ENCODE data around the gene JAG2. TPM values are rescaled to one million over a fixed set of nuclear protein-coding genes. Genes with fewer than 3 reads are reported as not detected.

JAG2 gene
- total RNA-seq, 1 donor from 2014 or later: 26.1 TPM

DNA sequence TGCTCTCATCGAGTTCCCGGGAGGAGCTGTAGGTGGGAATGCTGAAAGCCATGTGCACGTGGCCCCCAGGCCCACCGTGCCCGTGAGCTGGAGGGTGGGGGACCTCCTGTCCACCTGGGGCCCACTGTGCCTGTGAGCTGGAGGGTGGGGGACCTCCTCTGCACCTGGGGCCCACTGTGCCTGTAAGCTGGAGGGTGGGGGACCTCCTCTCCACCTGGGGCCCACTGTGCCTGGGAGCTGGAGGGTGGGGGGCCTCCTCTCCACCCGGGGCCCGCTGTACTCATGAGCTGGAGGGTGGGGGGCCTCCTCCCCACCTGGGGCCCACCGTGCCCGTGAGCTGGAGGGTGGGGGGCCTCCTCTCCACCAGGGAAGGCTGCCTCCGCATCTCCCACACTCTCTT, 26.5 kb upstream of the JAG2 start:
- Histone ChIP-seq H3K36me3 (no peaks in the 10 kb centered on the region), H3K4me3 (no peak overlapping the region), H3K27ac (replicated peaks) (peak overlapping the region; percentile 95), H3K9me3 (replicated peaks) (no peaks in the 10 kb centered on the region), H3K27me3 (ENCODE audit: low read depth) (peaks cover 85% of the 10 kb centered on the region), H3K4me1 (peaks cover 72% of the 10 kb centered on the region)
- TF ChIP-seq, protein P1, sequence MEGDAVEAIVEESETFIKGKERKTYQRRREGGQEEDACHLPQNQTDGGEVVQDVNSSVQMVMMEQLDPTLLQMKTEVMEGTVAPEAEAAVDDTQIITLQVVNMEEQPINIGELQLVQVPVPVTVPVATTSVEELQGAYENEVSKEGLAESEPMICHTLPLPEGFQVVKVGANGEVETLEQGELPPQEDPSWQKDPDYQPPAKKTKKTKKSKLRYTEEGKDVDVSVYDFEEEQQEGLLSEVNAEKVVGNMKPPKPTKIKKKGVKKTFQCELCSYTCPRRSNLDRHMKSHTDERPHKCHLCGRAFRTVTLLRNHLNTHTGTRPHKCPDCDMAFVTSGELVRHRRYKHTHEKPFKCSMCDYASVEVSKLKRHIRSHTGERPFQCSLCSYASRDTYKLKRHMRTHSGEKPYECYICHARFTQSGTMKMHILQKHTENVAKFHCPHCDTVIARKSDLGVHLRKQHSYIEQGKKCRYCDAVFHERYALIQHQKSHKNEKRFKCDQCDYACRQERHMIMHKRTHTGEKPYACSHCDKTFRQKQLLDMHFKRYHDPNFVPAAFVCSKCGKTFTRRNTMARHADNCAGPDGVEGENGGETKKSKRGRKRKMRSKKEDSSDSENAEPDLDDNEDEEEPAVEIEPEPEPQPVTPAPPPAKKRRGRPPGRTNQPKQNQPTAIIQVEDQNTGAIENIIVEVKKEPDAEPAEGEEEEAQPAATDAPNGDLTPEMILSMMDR (IDR thresholded peaks at IDR 0.05; ENCODE audit: borderline replicate concordance): no peak
- no peak for DNase-seq
- intact Hi-C loops (cut with micrococcal nuclease): no loop called here

DNA sequence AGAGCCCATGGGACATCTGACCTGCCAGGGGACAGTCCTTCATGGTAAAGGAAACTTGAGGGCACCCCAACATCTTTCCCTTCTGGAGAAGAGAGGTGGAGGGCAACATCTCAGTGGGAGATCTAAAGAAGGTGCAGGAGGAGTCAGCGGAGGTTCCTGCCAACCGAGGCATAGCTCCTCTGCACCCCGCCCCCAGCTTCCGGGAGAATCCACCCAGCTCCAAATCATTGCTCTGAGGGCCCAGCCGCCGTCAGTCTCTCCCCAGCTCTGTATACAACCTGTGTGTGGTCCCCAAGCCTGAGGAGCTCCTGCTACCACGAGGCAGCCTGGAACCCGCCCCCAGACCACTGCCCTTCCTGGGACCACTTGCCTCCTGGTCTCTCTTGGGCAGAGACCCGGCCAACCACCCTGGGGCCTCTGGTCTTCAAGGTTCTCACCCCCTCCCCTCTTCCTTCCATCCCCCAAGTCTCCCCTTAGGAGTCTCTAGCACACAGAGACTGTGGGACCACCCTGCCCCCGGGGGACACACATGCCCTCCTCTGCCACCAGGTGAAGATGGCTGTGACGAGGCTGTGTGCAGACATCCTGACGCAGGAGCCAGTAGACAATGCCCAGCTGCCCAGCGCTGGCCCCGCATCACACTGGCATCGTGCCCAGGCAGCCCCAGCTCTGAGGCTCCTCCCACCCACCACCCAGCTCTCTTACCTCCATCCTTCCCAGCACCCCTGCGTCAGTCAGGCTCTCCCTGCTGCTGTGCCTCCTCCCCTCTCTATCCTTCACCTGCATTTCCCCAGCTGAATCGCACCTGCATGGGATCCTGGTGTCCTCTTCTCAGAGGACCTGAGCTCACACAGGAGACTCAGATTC, 25.6 kb upstream of the JAG2 start:
- Histone ChIP-seq H3K9me3 (replicated peaks) (no peaks in the 10 kb centered on the region), H3K36me3 (no peaks in the 10 kb centered on the region), H3K27ac (replicated peaks) (peak overlapping the region; percentile 95), H3K4me1 (peaks cover 63% of the 10 kb centered on the region), H3K27me3 (ENCODE audit: low read depth) (peaks cover 81% of the 10 kb centered on the region), H3K4me3 (no peak overlapping the region)
- intact Hi-C loops (cut with micrococcal nuclease): no loop called here
- no peak for DNase-seq
- TF ChIP-seq, protein P1 (IDR thresholded peaks at IDR 0.05; ENCODE audit: borderline replicate concordance): no peak

DNA sequence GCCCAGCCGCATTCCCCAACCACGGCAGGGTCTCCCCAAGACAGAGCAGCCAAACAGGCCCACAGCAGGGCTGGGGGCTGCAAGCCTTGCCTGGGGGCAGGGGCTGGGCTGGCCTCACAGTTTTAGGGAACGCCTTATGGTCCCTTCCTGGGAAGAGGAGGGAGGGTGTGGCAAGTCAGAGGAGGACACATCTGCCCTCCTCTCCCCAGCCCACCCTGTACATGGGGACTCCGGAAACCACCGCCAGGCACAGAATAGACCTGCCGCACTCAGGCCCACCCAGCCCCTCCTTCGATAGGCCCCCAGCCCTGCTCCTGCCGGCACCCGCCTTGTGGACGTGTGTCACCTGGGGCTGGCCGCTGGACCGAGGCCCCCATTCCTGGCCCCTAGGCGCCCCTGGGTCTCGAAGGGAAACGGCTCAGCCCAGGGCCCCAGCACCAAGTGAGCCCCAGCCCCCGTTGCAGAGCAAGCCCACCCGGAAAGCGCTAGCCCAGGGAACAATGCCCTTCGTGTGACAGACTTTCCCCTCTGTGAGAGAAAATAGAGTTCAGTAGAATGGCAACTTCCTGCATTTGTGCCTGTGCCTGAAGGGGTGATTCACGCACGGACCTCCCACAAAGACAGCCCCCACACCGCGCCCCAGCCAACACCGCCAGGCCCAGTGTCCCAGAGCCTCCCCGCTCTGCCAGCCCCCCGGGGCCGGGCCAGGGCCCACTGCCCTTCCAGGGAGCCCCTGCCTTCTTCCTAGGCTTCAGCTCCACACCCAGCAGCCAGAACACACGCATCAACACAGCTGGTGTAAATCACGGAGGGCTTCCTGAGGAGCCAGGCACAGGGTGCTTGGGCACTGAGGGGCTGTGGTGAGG, 24.5 kb upstream of the JAG2 start:
- peaks cover 6% of the 10 kb centered on the region for H3K9me3 ChIP-seq (replicated peaks)
- no peaks in the 10 kb centered on the region for H3K36me3 ChIP-seq
- no peak for DNase-seq
- peak overlapping the region; percentile 95 for H3K27ac ChIP-seq (replicated peaks)
- intact Hi-C loops (cut with micrococcal nuclease): no loop called here
- peak overlapping the region; percentile 9 for H3K4me3 ChIP-seq
- peaks cover 81% of the 10 kb centered on the region for H3K27me3 ChIP-seq (ENCODE audit: low read depth)
- TF ChIP-seq, protein P1 (IDR thresholded peaks at IDR 0.05; ENCODE audit: borderline replicate concordance): no peak
- peaks cover 55% of the 10 kb centered on the region for H3K4me1 ChIP-seq

DNA sequence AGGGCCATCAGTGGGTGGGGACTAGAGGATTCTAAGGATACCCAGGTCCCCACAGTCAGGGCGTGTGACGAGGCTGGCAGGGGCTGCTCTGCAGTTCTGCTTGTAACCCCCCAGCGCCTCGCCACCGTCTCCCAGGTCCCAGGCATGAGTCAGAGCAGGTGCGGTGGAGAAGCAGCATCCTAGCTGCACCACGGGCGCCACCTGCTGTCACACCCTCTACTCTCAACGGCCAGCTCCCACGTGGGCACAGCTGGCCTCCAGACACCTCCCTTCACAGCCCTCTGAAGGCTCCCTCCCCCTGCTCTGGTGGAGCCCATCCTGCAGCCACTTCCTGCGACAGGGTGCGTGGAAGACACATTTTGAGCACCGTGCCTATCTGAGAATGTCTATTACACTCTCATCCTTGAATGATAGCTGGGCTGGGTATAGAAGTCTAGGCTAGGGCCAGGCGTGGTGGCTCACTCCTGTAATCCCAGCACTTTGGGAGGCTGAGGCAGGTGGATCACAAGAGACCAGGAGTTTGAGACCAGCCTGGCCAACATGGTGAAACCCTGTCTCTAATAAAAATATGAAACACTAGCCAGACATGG, 19.5 kb upstream of the JAG2 start:
- Histone ChIP-seq H3K4me1 (peaks cover 6% of the 10 kb centered on the region), H3K4me3 (no peak overlapping the region), H3K36me3 (no peaks in the 10 kb centered on the region), H3K27me3 (ENCODE audit: low read depth) (peaks cover 39% of the 10 kb centered on the region), H3K9me3 (replicated peaks) (peaks cover 8% of the 10 kb centered on the region), H3K27ac (replicated peaks) (no peak overlapping the region)
- DNase-seq: no peak
- intact Hi-C loops (cut with micrococcal nuclease): no loop called here
- TF ChIP-seq, protein P1 (IDR thresholded peaks at IDR 0.05; ENCODE audit: borderline replicate concordance): peak; percentile 23

- Histone ChIP-seq H3K4me1 (peaks cover 11% of the 10 kb centered on the region), H3K27me3 (ENCODE audit: low read depth) (peaks cover 35% of the 10 kb centered on the region), H3K27ac (replicated peaks) (no peak overlapping the region), H3K36me3 (no peaks in the 10 kb centered on the region), H3K9me3 (replicated peaks) (peaks cover 8% of the 10 kb centered on the region), H3K4me3 (no peak overlapping the region)
- DNase-seq: no peak
- TF ChIP-seq, protein P1 (IDR thresholded peaks at IDR 0.05; ENCODE audit: borderline replicate concordance): no peak
- intact Hi-C loops (cut with micrococcal nuclease): no loop called here
These were observed 18.5 kb upstream of the JAG2 start for GRCh38 chr14:105187116-105187515.

All from left ventricle myocardium inferior (tissue), 1 donor.